ENCODE results near the gene EXOC4.

The EXOC4 gene

GRCh38 chr7:133703547-133703946 is 450.7 kb downstream of the EXOC4 start:
- DNase-seq = no peak

- DNase-seq = no peak
These were observed 451.6 kb downstream of the EXOC4 start for GRCh38 chr7:133704453-133704852.

- no peak for DNase-seq
These were observed 452.7 kb downstream of the EXOC4 start for GRCh38 chr7:133705596-133705995.

GRCh38 chr7:133706016-133706415 is 453.1 kb downstream of the EXOC4 start:
- DNase-seq = no peak

- no peak for DNase-seq
These were observed 456.4 kb downstream of the EXOC4 start for GRCh38 chr7:133709036-133709880.

- DNase-seq = no peak
These were observed 459.7 kb downstream of the EXOC4 start for GRCh38 chr7:133712544-133712943.

GRCh38 chr7:133714654-133715053 is 461.8 kb downstream of the EXOC4 start:
- DNase-seq = no peak

- no peak for DNase-seq
These were observed 465.3 kb downstream of the EXOC4 start for GRCh38 chr7:133718131-133718530.

GRCh38 chr7:133723044-133723443 is 470.2 kb downstream of the EXOC4 start:
- no peak for DNase-seq

- DNase-seq = no peak
These were observed 471.3 kb downstream of the EXOC4 start for GRCh38 chr7:133724148-133724547.

GRCh38 chr7:133724694-133725093 is 471.8 kb downstream of the EXOC4 start:
- no peak for DNase-seq

- DNase-seq = no peak
These were observed 474.8 kb downstream of the EXOC4 start for GRCh38 chr7:133727476-133728214.

GRCh38 chr7:133730360-133730759 is 477.5 kb downstream of the EXOC4 start:
- DNase-seq = no peak

GRCh38 chr7:133733401-133733800 is 480.5 kb downstream of the EXOC4 start:
- no peak for DNase-seq

GRCh38 chr7:133735222-133735621 is 482.3 kb downstream of the EXOC4 start:
- no peak for DNase-seq

GRCh38 chr7:133739817-133740216 is 486.9 kb downstream of the EXOC4 start:
- no peak for DNase-seq

- DNase-seq = no peak
These were observed 488.2 kb downstream of the EXOC4 start for GRCh38 chr7:133741078-133741477.

GRCh38 chr7:133741703-133742102 is 488.8 kb downstream of the EXOC4 start:
- DNase-seq = no peak

- peak in 4 of 56 donors; percentile 1 to 13 (median 6) for DNase-seq
These were observed 490.0 kb downstream of the EXOC4 start for GRCh38 chr7:133742709-133743538.

- DNase-seq = no peak
These were observed 491.6 kb downstream of the EXOC4 start for GRCh38 chr7:133744451-133744850.

GRCh38 chr7:133746305-133746704 is 493.4 kb downstream of the EXOC4 start:
- no peak for DNase-seq

GRCh38 chr7:133746847-133747246 is 494.0 kb downstream of the EXOC4 start:
- DNase-seq = no peak
